Measurements from ENCODE around the gene MRPL44.
"Not testable (repeated sequence)": the region's sequence is repeated elsewhere in the genome, so short reads cannot be mapped to it uniquely, and the experiment has no call there.

MRPL44 gene

GRCh38 chr2:223937535-223937934 is 19.7 kb upstream of the MRPL44 start:
- no peak for TF ChIP-seq CTCF (conservative IDR thresholded peaks at IDR 0.05; ENCODE audit: low read depth, low read length)
- H3K27ac ChIP-seq, result no peak overlapping the region
- H3K4me3 ChIP-seq (IDR thresholded peaks at IDR 0.05; ENCODE audit: insufficient read depth, low read depth, low read length), result no peak overlapping the region
- peaks cover 9% of the 10 kb centered on the region; the same call in 1 of the 2 replicates for H3K79me2 ChIP-seq (ENCODE audit: insufficient read depth, low read depth)
- H3K4me1 ChIP-seq (ENCODE audit: low read depth, poor library complexity, severe bottlenecking), result peaks cover 9% of the 10 kb centered on the region
- H2AFZ ChIP-seq (ENCODE audit: low read depth), result no peak overlapping the region
- H3K27me3 ChIP-seq (ENCODE audit: insufficient read depth, low read depth), result no peaks in the 10 kb centered on the region
- H3K4me2 ChIP-seq, result no peak overlapping the region
- no peaks in the 10 kb centered on the region for H3K36me3 ChIP-seq (ENCODE audit: insufficient read depth)
- no peaks in the 10 kb centered on the region for H4K20me1 ChIP-seq (ENCODE audit: insufficient read depth)
- no peak overlapping the region for H3K9ac ChIP-seq

- not testable (repeated sequence) for H3K79me2 ChIP-seq (ENCODE audit: insufficient read depth, low read depth); H4K20me1 ChIP-seq (ENCODE audit: insufficient read depth); H3K27me3 ChIP-seq (ENCODE audit: insufficient read depth, low read depth); H3K4me1 ChIP-seq (ENCODE audit: low read depth, poor library complexity, severe bottlenecking); H3K9ac ChIP-seq; H3K27ac ChIP-seq; H2AFZ ChIP-seq (ENCODE audit: low read depth); H3K36me3 ChIP-seq (ENCODE audit: insufficient read depth); H3K4me2 ChIP-seq; H3K4me3 ChIP-seq (IDR thresholded peaks at IDR 0.05; ENCODE audit: insufficient read depth, low read depth, low read length)
These were observed 17.8 kb upstream of the MRPL44 start for GRCh38 chr2:223939438-223939837.

- Histone ChIP-seq H3K27me3 (ENCODE audit: insufficient read depth, low read depth) (no peaks in the 10 kb centered on the region), H3K4me1 (ENCODE audit: low read depth, poor library complexity, severe bottlenecking) (peaks cover 16% of the 10 kb centered on the region), H3K27ac (no peak overlapping the region), H3K4me3 (IDR thresholded peaks at IDR 0.05; ENCODE audit: insufficient read depth, low read depth, low read length) (no peak overlapping the region), H3K4me2 (no peak overlapping the region), H3K9ac (no peak overlapping the region), H3K36me3 (ENCODE audit: insufficient read depth) (no peaks in the 10 kb centered on the region), H4K20me1 (ENCODE audit: insufficient read depth) (no peaks in the 10 kb centered on the region), H3K79me2 (ENCODE audit: insufficient read depth, low read depth) (peaks cover 3% of the 10 kb centered on the region; the same call in 1 of the 2 replicates), H2AFZ (ENCODE audit: low read depth) (no peak overlapping the region)
- TF ChIP-seq CTCF (conservative IDR thresholded peaks at IDR 0.05; ENCODE audit: low read depth, low read length), result no peak
These were observed 15.5 kb upstream of the MRPL44 start for GRCh38 chr2:223941579-223942277.

DNA sequence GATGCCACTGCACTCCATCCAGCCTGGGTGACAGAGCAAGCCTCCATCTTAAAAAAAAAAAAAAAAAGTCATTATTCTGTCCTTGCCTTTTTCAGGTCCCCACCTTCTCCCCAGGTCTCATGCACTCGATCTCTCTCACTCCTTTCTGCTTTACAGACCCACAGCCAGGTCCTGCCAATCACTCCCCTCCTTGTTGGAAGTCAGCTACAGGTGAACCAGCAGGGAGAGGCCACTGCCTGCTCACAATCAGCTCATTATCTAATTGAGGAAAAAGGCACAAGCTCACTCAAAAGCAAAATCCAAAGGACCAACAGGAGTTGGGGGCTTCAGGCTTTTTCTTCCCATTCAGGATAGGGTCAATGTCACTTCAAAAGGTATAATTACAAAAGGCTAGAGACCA is 14.1 kb upstream of the MRPL44 start:
- no peaks in the 10 kb centered on the region for H3K27me3 ChIP-seq (ENCODE audit: insufficient read depth, low read depth)
- no peak overlapping the region for H3K27ac ChIP-seq
- no peak overlapping the region for H3K4me3 ChIP-seq (IDR thresholded peaks at IDR 0.05; ENCODE audit: insufficient read depth, low read depth, low read length)
- no peak overlapping the region for H2AFZ ChIP-seq (ENCODE audit: low read depth)
- H3K9ac ChIP-seq, result no peak overlapping the region
- no peak for TF ChIP-seq CTCF (conservative IDR thresholded peaks at IDR 0.05; ENCODE audit: low read depth, low read length)
- H3K4me2 ChIP-seq, result no peak overlapping the region
- no peaks in the 10 kb centered on the region for H3K36me3 ChIP-seq (ENCODE audit: insufficient read depth)
- H3K79me2 ChIP-seq (ENCODE audit: insufficient read depth, low read depth), result peaks cover 3% of the 10 kb centered on the region; the same call in 1 of the 2 replicates
- H3K4me1 ChIP-seq (ENCODE audit: low read depth, poor library complexity, severe bottlenecking), result peaks cover 16% of the 10 kb centered on the region
- H4K20me1 ChIP-seq (ENCODE audit: insufficient read depth), result no peaks in the 10 kb centered on the region

- H3K27me3 ChIP-seq (ENCODE audit: insufficient read depth, low read depth), result no peaks in the 10 kb centered on the region
- H3K9ac ChIP-seq, result no peak overlapping the region
- no peak overlapping the region for H3K4me2 ChIP-seq
- no peak overlapping the region for H3K27ac ChIP-seq
- peaks cover 3% of the 10 kb centered on the region; the same call in 1 of the 2 replicates for H3K79me2 ChIP-seq (ENCODE audit: insufficient read depth, low read depth)
- H3K4me3 ChIP-seq (IDR thresholded peaks at IDR 0.05; ENCODE audit: insufficient read depth, low read depth, low read length), result no peak overlapping the region
- H3K36me3 ChIP-seq (ENCODE audit: insufficient read depth), result no peaks in the 10 kb centered on the region
- TF ChIP-seq CTCF (conservative IDR thresholded peaks at IDR 0.05; ENCODE audit: low read depth, low read length), result no peak
- H2AFZ ChIP-seq (ENCODE audit: low read depth), result no peak overlapping the region
- peaks cover 16% of the 10 kb centered on the region for H3K4me1 ChIP-seq (ENCODE audit: low read depth, poor library complexity, severe bottlenecking)
- H4K20me1 ChIP-seq (ENCODE audit: insufficient read depth), result no peaks in the 10 kb centered on the region
These were observed 13.7 kb upstream of the MRPL44 start for GRCh38 chr2:223943561-223944008.

Data from KMS-11 (cell line).